A549 (cell line): ENCODE data around the gene TIGD3. TPM values are rescaled to one million over a fixed set of nuclear protein-coding genes. Genes with fewer than 3 reads are reported as not detected.

ENCODE experiments used
- ATAC-seq, 2 experiments: fragments of 200-7000 bp in 1 of 2; fragments of >200 bp in 1 of 2; cut with Nextera tagmentation in 1 of 2; cut with Tn5 transposase in 1 of 2; 3 replicates each; pipeline versions ENCODE4 v1.8.0 to v1.9.1; 2018 to 2020; ENCODE audit warnings: mild to moderate bottlenecking in 1 of 2, moderate library complexity in 1 of 2
- CTCF ChIA-PET: fragments of 300-600 bp; sonication (Branson Sonifier 250); formaldehyde crosslinking; extraction: SDS; loops from one replicate; lab custom pipeline; 2021; ENCODE audit warnings: antibody characterized with exemption, inconsistent platforms; lab: Yijun Ruan, JAX
- POLR2A ChIA-PET: fragments of 350-600 bp; formaldehyde crosslinking; extraction: SDS; loops from one replicate; lab custom pipeline; 2021; ENCODE audit warnings: antibody characterized with exemption, inconsistent platforms; lab: Yijun Ruan, JAX
- DNase-seq, 2 experiments: peaks; one replicate each; pipeline versions ENCODE4 v3.0.0 to v3.0.0-alpha.2; 2011 to 2016; ENCODE audit warnings: low read depth in 1 of 2, low spot score in 1 of 2
- FAIRE-seq: peaks from 2 replicates; lab custom pipeline; 2011; peaks lifted over from hg19 to GRCh38; lab: Jason Lieb, UNC
- H3K27ac ChIP-seq, 2 experiments: fragments of >200 bp; sonication (Bioruptor Twin); formaldehyde crosslinking; 3 replicates each; pipeline ENCODE4 v1.5.1; 2016 to 2017
- H3K4me1 ChIP-seq: fragments of >200 bp; sonication (Bioruptor Twin); formaldehyde crosslinking; 3 replicates; pipeline ENCODE4 v1.6.1; 2016
- H3K4me2 ChIP-seq: fragments of >200 bp; sonication (Bioruptor Twin); formaldehyde crosslinking; 3 replicates; pipeline ENCODE4 v1.6.1; 2016
- H3K4me3 ChIP-seq: fragments of >200 bp; sonication (Bioruptor Twin); formaldehyde crosslinking; 3 replicates; pipeline ENCODE4 v1.5.1; 2016
- H3K9me3 ChIP-seq: fragments of >200 bp; sonication (Bioruptor Twin); formaldehyde crosslinking; 3 replicates; pipeline ENCODE4 v1.6.1; 2016
- BCL3 ChIP-seq: fragments of >200 bp; sonication (Bioruptor Twin); formaldehyde crosslinking; IDR thresholded peaks from 3 replicates; pipeline ENCODE4 v1.6.1; 2016
- E2F6 ChIP-seq: IDR thresholded peaks from 2 replicates; pipeline ENCODE4 v1.6.1; 2012; ENCODE audit warnings: low read depth, borderline replicate concordance
- EHF ChIP-seq: fragments of 250-450 bp; sonication (Bioruptor Pico); IDR thresholded peaks from 2 replicates; pipeline ENCODE4 v1.5.0; 2020; ENCODE audit warnings: mild to moderate bottlenecking
- EP300 ChIP-seq, 2 experiments: fragments of >200 bp; sonication (Bioruptor Twin); formaldehyde crosslinking; IDR thresholded peaks; 2 replicates in 1 of 2; 3 replicates in 1 of 2; pipeline ENCODE4 v1.6.1; 2016 to 2017
- HDAC2 ChIP-seq: fragments of 200-600 bp; sonication (generic); IDR thresholded peaks from 2 replicates; pipeline ENCODE4 v1.6.1; 2016
- HEYL ChIP-seq: fragments of 250-450 bp; sonication (Bioruptor Pico); IDR thresholded peaks from 2 replicates; pipeline ENCODE4 v1.8.0; 2021; ENCODE audit warnings: mild to moderate bottlenecking, moderate library complexity
- HOXB13 ChIP-seq: fragments of 250-450 bp; sonication (Bioruptor Pico); IDR thresholded peaks from 2 replicates; pipeline ENCODE4 v1.5.0; 2020; ENCODE audit warnings: low read depth, mild to moderate bottlenecking, moderate library complexity
- JUN ChIP-seq, 2 experiments: fragments of >200 bp; sonication (Bioruptor Twin); formaldehyde crosslinking; IDR thresholded peaks; 2 replicates in 1 of 2; 3 replicates in 1 of 2; pipeline ENCODE4 v1.6.1; 2016 to 2017
- KDM1A ChIP-seq: fragments of 200-600 bp; sonication (generic); IDR thresholded peaks from 2 replicates; pipeline ENCODE4 v1.6.1; 2016; ENCODE audit warnings: low read depth, mild to moderate bottlenecking
- KDM5A ChIP-seq: fragments of 200-600 bp; sonication (generic); IDR thresholded peaks from 2 replicates; pipeline ENCODE4 v1.6.1; 2016; ENCODE audit warnings: antibody characterized with exemption, mild to moderate bottlenecking
- MAFK ChIP-seq: fragments of 450-650 bp; IDR thresholded peaks from 2 replicates; pipeline ENCODE4 v1.6.1; 2014; ENCODE audit not compliant: partially characterized antibody
- MAZ ChIP-seq: fragments of 150-350 bp; IDR thresholded peaks from 2 replicates; pipeline ENCODE4 v1.6.1; 2014; ENCODE audit warnings: antibody characterized with exemption, low read depth, low read length, borderline replicate concordance
- NFE2L2 ChIP-seq: fragments of 150-350 bp; conservative IDR thresholded peaks from 2 replicates; pipeline ENCODE4 v1.6.1; 2014; ENCODE audit warnings: low read length
- PBX3 ChIP-seq: IDR thresholded peaks from 2 replicates; pipeline ENCODE4 v1.6.1; 2012
- PHF8 ChIP-seq: fragments of 200-600 bp; sonication (generic); IDR thresholded peaks from 2 replicates; pipeline ENCODE4 v1.6.1; 2016; ENCODE audit warnings: low read depth, mild to moderate bottlenecking, antibody characterized with exemption, moderate library complexity, borderline replicate concordance
- POLR2A ChIP-seq: IDR thresholded peaks from 2 replicates; pipeline ENCODE4 v1.6.1; 2012; ENCODE audit warnings: mild to moderate bottlenecking, low read length
- RCOR1 ChIP-seq: fragments of 150-350 bp; IDR thresholded peaks from 2 replicates; pipeline ENCODE4 v1.6.1; 2014; ENCODE audit warnings: antibody characterized with exemption, low read length, low read depth
- RNF2 ChIP-seq: fragments of 200-600 bp; sonication (generic); IDR thresholded peaks from 2 replicates; pipeline ENCODE4 v1.6.1; 2016; ENCODE audit warnings: low read depth, mild to moderate bottlenecking, antibody characterized with exemption, moderate library complexity, borderline replicate concordance
- SREBF2 ChIP-seq: fragments of 450-650 bp; IDR thresholded peaks from 2 replicates; pipeline ENCODE4 v1.6.1; 2014; ENCODE audit warnings: mild to moderate bottlenecking, moderate library complexity
- TP53 ChIP-seq: fragments of 250-450 bp; sonication (Bioruptor Pico); IDR thresholded peaks from 2 replicates; pipeline ENCODE4 v1.5.0; 2021; ENCODE audit warnings: mild to moderate bottlenecking, moderate library complexity
- ZFP36 ChIP-seq: fragments of 450-650 bp; IDR thresholded peaks from 2 replicates; pipeline ENCODE4 v1.6.1; 2014; ENCODE audit warnings: borderline replicate concordance; ENCODE audit not compliant: partially characterized antibody
- ZSCAN20 ChIP-seq: fragments of 250-450 bp; sonication (Bioruptor Pico); IDR thresholded peaks from 2 replicates; pipeline ENCODE4 v1.8.0; 2022; ENCODE audit warnings: mild to moderate bottlenecking, moderate library complexity
- WGBS: methylation state at CpG from one replicate; pipeline ENCODE4 v1.1.6; 2017; ENCODE audit errors: missing lambda C conversion rate; 5-methylcytosine and 5-hydroxymethylcytosine counted together
- polyA plus RNA-seq, 4 experiments: library from polyadenylated mRNA; depleted of rRNA in 3 of 4; stranded (reverse); fragments of >200 nt; fragmentation: RNase III in 1 of 4; extraction: RNeasy Plus Mini Kit Qiagen cat#74134 plus additional on column Dnase treatment in 1 of 4; gene quantifications; 2 replicates in 3 of 4; 3 replicates in 1 of 4; pipeline ENCODE4 v1.2.3, GENCODE V29; 2011 to 2017
- TF ChIP-seq, protein P1 (sequence below): IDR thresholded peaks from 2 replicates; pipeline ENCODE4 v1.6.1; 2012
- TF ChIP-seq, protein P2 (sequence below): fragments of 250-450 bp; sonication (Bioruptor Pico); IDR thresholded peaks from 2 replicates; pipeline ENCODE4 v1.5.0; 2021; ENCODE audit warnings: mild to moderate bottlenecking, moderate library complexity, borderline replicate concordance

Gene TIGD3
- polyA plus RNA-seq, 2 of the 4 experiments (the other 2 are of a cell fraction): 0.37 to 0.66 TPM

- ChIA-PET CTCF (interaction anchor here (0.6 to 8.5 kb wide), 7 partner anchors 11 to 84 kb away, joined by 3 to 84 read pairs (median 3); no protein-coding TSS in a partner anchor), POLR2A (interaction anchor here (0.5 to 0.9 kb wide), 2 partner anchors 22 to 124 kb away, joined by 3 read pairs; partner anchors contain the start of gene SCYL1)
- ATAC-seq: peak in 1 of 2 experiments; percentile 14; a peak in 1 of 6 replicates
- Histone ChIP-seq H3K4me2 (no peak overlapping the region), H3K9me3 (no peaks in the 10 kb centered on the region), H3K27ac (no peak overlapping the region), H3K4me1 (0 out of 3 replicates have a peak, but pooled peaks cover 4% of the 10 kb centered on the region), H3K4me3 (no peak overlapping the region)
- TF ChIP-seq HDAC2: no peak
- TF ChIP-seq EHF: no peak
- TF ChIP-seq JUN (IDR thresholded peaks at IDR 0.05): no peak
- no peak for TF ChIP-seq SREBF2
- TF ChIP-seq BCL3: no peak
- TF ChIP-seq E2F6: no peak
- TF ChIP-seq RCOR1: no peak
- TF ChIP-seq, protein P1, sequence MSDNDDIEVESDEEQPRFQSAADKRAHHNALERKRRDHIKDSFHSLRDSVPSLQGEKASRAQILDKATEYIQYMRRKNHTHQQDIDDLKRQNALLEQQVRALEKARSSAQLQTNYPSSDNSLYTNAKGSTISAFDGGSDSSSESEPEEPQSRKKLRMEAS: no peak
- no peak for TF ChIP-seq RNF2
- no peak for TF ChIP-seq POLR2A
- TF ChIP-seq PBX3: no peak
- no peak for TF ChIP-seq ZFP36
- FAIRE-seq: no peak
- 81% methylated on average over 12 of the region's 16 CpGs for WGBS
- no peak for DNase-seq
These were observed 46.7 kb downstream of the TIGD3 start for GRCh38 chr11:65401073-65401802.

DNA sequence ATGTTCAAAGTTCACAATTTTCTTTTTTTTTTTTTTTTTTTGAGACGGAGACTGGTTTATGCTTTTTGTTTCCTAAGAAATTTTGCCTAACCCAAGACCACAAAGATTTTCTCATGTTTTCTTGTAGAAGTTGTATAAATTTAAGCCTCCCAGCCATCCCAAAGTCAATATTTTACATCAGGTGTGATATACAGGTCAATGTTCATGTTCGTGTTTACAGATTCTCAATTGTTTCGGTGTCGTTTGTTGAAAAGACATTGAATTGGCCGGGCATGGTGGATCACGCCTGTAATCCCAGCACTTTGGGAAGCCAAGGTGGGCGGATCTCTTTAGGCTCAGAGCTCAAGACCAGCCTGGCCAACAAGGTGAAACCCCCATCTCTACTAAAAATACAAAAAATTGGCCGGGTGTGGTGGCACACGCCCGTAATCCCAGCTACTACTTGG is 47.3 kb downstream of the TIGD3 start:
- H3K4me2 ChIP-seq: no peak overlapping the region
- H3K4me3 ChIP-seq: no peak overlapping the region
- 0 out of 3 replicates have a peak, but pooled peaks cover 4% of the 10 kb centered on the region for H3K4me1 ChIP-seq
- TF ChIP-seq, protein P2, sequence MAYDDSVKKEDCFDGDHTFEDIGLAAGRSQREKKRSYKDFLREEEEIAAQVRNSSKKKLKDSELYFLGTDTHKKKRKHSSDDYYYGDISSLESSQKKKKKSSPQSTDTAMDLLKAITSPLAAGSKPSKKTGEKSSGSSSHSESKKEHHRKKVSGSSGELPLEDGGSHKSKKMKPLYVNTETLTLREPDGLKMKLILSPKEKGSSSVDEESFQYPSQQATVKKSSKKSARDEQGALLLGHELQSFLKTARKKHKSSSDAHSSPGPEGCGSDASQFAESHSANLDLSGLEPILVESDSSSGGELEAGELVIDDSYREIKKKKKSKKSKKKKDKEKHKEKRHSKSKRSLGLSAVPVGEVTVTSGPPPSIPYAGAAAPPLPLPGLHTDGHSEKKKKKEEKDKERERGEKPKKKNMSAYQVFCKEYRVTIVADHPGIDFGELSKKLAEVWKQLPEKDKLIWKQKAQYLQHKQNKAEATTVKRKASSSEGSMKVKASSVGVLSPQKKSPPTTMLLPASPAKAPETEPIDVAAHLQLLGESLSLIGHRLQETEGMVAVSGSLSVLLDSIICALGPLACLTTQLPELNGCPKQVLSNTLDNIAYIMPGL (CRISPR knock-in tag): no peak
- TF ChIP-seq HEYL (CRISPR knock-in tag): no peak
- TF ChIP-seq ZSCAN20: no peak
- TF ChIP-seq HOXB13: no peak
- no peak for TF ChIP-seq PHF8
- no peak for TF ChIP-seq KDM5A
- TF ChIP-seq ZFP36: no peak
- no peak for TF ChIP-seq HDAC2
- no peak for TF ChIP-seq MAZ
- no peak for TF ChIP-seq SREBF2
- no peak for TF ChIP-seq EP300 (IDR thresholded peaks at IDR 0.05)
- no peak for TF ChIP-seq KDM1A
- TF ChIP-seq EHF: no peak
- no peak for TF ChIP-seq MAFK
- no peak for TF ChIP-seq NFE2L2
- no peak for TF ChIP-seq JUN (IDR thresholded peaks at IDR 0.05)
- no peak for TF ChIP-seq TP53 (CRISPR knock-in tag)
- TF ChIP-seq, all 56 proteins: peak for 0
- FAIRE-seq (no peak), ATAC-seq (no peak), DNase-seq (no peak)
- ChIA-PET POLR2A (no interaction called here), CTCF (interaction anchor here (0.6 to 8.5 kb wide), 5 partner anchors 9 to 197 kb away, joined by 3 to 84 read pairs (median 3); no protein-coding TSS in a partner anchor)
- Histone ChIP-seq H3K27ac (no peak overlapping the region), H3K9me3 (no peaks in the 10 kb centered on the region)
- 83% methylated on average over 10 of the region's 10 CpGs for WGBS
